PC-9 (cell line): ENCODE measurements around the gene PTPRT. TPM values are rescaled to one million over a fixed set of nuclear protein-coding genes. Genes with fewer than 3 reads are reported as not detected.

Experiments used
- BruUV-seq: library from RNA; stranded (reverse); fragments of 400-500 nt; replicated peaks from 2 replicates; lab custom pipeline; 2021; lab: Mats Ljungman, UMichigan
- CTCF ChIA-PET: fragments of 300-600 bp; sonication (Branson Sonifier 250); formaldehyde crosslinking; loops from one replicate; lab custom pipeline; 2022; ENCODE audit warnings: antibody characterized with exemption; lab: Charles Lee
- POLR2A ChIA-PET: fragments of 300-600 bp; sonication (Branson Sonifier 250); formaldehyde crosslinking; loops from one replicate; lab custom pipeline; 2022; ENCODE audit warnings: antibody characterized with exemption; ENCODE audit not compliant: unreplicated experiment; lab: Charles Lee
- DNase-seq, 2 experiments: peaks; one replicate each; pipeline versions ENCODE4 v3.0.0 to v3.0.0-alpha.2; 2015 to 2022; ENCODE audit warnings: mixed read lengths in 1 of 2
- H2AFZ ChIP-seq: fragments of 200-600 bp; sonication (generic); 2 replicates; pipeline ENCODE4 v1.8.1; 2017; ENCODE audit warnings: antibody characterized with exemption
- H3F3A ChIP-seq: fragments of 200-600 bp; sonication (generic); 2 replicates; pipeline ENCODE4 v1.8.1; 2017; ENCODE audit warnings: antibody characterized with exemption, mild to moderate bottlenecking, low read depth; ENCODE audit not compliant: insufficient read depth
- H3K27ac ChIP-seq: fragments of 200-600 bp; sonication (generic); 2 replicates; pipeline ENCODE4 v1.6.1; 2016; ENCODE audit warnings: mixed run types
- H3K27me3 ChIP-seq: fragments of 200-600 bp; sonication (generic); 2 replicates; pipeline ENCODE4 v1.6.1; 2016; ENCODE audit warnings: low read depth, mixed run types; ENCODE audit not compliant: insufficient read depth
- H3K36me3 ChIP-seq: fragments of 200-600 bp; sonication (generic); 2 replicates; pipeline ENCODE4 v1.6.1; 2016; ENCODE audit warnings: low read depth, mixed run types
- H3K4me1 ChIP-seq: fragments of 200-600 bp; sonication (generic); replicated peaks from 2 replicates; pipeline ENCODE4 v1.6.1; 2016; ENCODE audit warnings: mixed run types; ENCODE audit not compliant: insufficient read depth
- H3K4me2 ChIP-seq: fragments of 200-600 bp; sonication (generic); 2 replicates; pipeline ENCODE4 v1.6.1; 2017; ENCODE audit warnings: mixed run types
- H3K4me3 ChIP-seq: fragments of 200-600 bp; sonication (generic); 2 replicates; pipeline ENCODE4 v1.6.1; 2016; ENCODE audit warnings: mixed run types
- H3K79me2 ChIP-seq: fragments of 200-600 bp; sonication (generic); 2 replicates; pipeline ENCODE4 v1.6.1; 2017; ENCODE audit warnings: low read depth, mixed run types
- H3K9me2 ChIP-seq: fragments of 200-600 bp; sonication (generic); 2 replicates; pipeline ENCODE4 v1.8.1; 2017; ENCODE audit warnings: mild to moderate bottlenecking; ENCODE audit not compliant: insufficient read depth
- H3K9me3 ChIP-seq: fragments of 200-600 bp; sonication (generic); 2 replicates; pipeline ENCODE4 v1.8.1; 2016; ENCODE audit warnings: low read depth; ENCODE audit not compliant: insufficient read depth
- H4K20me1 ChIP-seq: fragments of 200-600 bp; sonication (generic); 2 replicates; pipeline ENCODE4 v1.8.1; 2017; ENCODE audit not compliant: insufficient read depth
- EZH2 ChIP-seq: fragments of 200-600 bp; sonication (generic); IDR thresholded peaks from 2 replicates; pipeline ENCODE4 v1.8.0; 2017; ENCODE audit warnings: antibody characterized with exemption, low read depth
- intact Hi-C: fragments of 100-400 bp; cut with micrococcal nuclease; formaldehyde crosslinking; loops from one replicate; pipeline ENCODE4 v1.10.0; 2022; ENCODE audit not compliant: unreplicated experiment
- total RNA-seq: library from RNA; stranded (reverse); gene quantifications from 2 replicates; pipeline ENCODE4 v1.2.3, GENCODE V29; 2021
- TF ChIP-seq, protein P1 (sequence below): fragments of 200-600 bp; sonication (generic); conservative IDR thresholded peaks from 2 replicates; pipeline ENCODE4 v1.6.1; 2017; ENCODE audit warnings: mixed run types, antibody characterized with exemption, mild to moderate bottlenecking, moderate library complexity

PTPRT gene
- total RNA-seq, 1 experiment from 2014 or later = not detected

GRCh38 chr20:43170771-43171170, 18.9 kb downstream of the PTPRT start:
- no peak overlapping the region for H3K27ac ChIP-seq
- no peak for TF ChIP-seq EZH2
- TF ChIP-seq, protein P1, sequence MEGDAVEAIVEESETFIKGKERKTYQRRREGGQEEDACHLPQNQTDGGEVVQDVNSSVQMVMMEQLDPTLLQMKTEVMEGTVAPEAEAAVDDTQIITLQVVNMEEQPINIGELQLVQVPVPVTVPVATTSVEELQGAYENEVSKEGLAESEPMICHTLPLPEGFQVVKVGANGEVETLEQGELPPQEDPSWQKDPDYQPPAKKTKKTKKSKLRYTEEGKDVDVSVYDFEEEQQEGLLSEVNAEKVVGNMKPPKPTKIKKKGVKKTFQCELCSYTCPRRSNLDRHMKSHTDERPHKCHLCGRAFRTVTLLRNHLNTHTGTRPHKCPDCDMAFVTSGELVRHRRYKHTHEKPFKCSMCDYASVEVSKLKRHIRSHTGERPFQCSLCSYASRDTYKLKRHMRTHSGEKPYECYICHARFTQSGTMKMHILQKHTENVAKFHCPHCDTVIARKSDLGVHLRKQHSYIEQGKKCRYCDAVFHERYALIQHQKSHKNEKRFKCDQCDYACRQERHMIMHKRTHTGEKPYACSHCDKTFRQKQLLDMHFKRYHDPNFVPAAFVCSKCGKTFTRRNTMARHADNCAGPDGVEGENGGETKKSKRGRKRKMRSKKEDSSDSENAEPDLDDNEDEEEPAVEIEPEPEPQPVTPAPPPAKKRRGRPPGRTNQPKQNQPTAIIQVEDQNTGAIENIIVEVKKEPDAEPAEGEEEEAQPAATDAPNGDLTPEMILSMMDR = no peak
- H3K4me3 ChIP-seq = no peak overlapping the region
- ChIA-PET POLR2A (no interaction called here), CTCF (no interaction called here)
- no peaks in the 10 kb centered on the region for H3K9me3 ChIP-seq
- peaks cover 54% of the 10 kb centered on the region for H3K27me3 ChIP-seq
- DNase-seq = no peak
- no peak overlapping the region for H2AFZ ChIP-seq
- no peaks in the 10 kb centered on the region for H3K36me3 ChIP-seq
- H3K4me1 ChIP-seq = no peaks in the 10 kb centered on the region
- no TSS peak for BruUV-seq
- no peaks in the 10 kb centered on the region for H4K20me1 ChIP-seq
- intact Hi-C loops = no loop called here
- H3K9me2 ChIP-seq = no peaks in the 10 kb centered on the region
- H3K79me2 ChIP-seq = no peaks in the 10 kb centered on the region
- no peaks in the 10 kb centered on the region for H3F3A ChIP-seq
- H3K4me2 ChIP-seq = no peak overlapping the region

GRCh38 chr20:43167615-43168014, 22.1 kb downstream of the PTPRT start:
- no TSS peak for BruUV-seq
- Histone ChIP-seq H3K27ac (no peak overlapping the region), H2AFZ (no peak overlapping the region), H3K4me2 (no peak overlapping the region), H3K79me2 (no peaks in the 10 kb centered on the region), H3F3A (no peaks in the 10 kb centered on the region), H4K20me1 (no peaks in the 10 kb centered on the region), H3K9me2 (no peaks in the 10 kb centered on the region), H3K36me3 (no peaks in the 10 kb centered on the region), H3K4me3 (no peak overlapping the region), H3K27me3 (peaks cover 51% of the 10 kb centered on the region), H3K4me1 (no peaks in the 10 kb centered on the region), H3K9me3 (no peaks in the 10 kb centered on the region)
- ChIA-PET POLR2A (no interaction called here), CTCF (no interaction called here)
- DNase-seq = no peak
- TF ChIP-seq EZH2 = no peak
- TF ChIP-seq, protein P1 = no peak
- intact Hi-C loops = no loop called here

DNA sequence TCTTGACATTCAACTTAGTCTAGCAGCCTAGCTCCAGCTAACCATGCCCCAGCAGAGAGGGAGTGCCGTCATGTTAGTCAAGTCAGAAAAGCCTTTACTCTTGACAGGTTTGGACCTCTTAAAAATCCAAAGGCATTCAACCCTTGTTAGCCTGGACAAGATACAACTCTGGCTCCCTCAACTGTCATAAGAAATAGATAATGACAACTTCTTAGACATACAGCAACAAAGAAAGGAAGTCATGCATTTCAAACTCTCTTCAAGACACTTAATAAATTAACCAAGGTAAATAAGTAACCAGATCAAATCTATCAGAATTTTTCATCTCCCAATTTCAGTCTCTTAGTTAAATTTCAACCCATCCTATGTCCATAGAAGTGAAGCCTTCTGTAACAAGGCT, 22.7 kb downstream of the PTPRT start:
- Histone ChIP-seq H3K27ac (no peak overlapping the region), H3K9me2 (no peaks in the 10 kb centered on the region), H3K27me3 (peaks cover 50% of the 10 kb centered on the region), H3F3A (no peaks in the 10 kb centered on the region), H3K4me2 (no peak overlapping the region), H3K9me3 (no peaks in the 10 kb centered on the region), H3K36me3 (no peaks in the 10 kb centered on the region), H3K79me2 (no peaks in the 10 kb centered on the region), H3K4me3 (no peak overlapping the region), H3K4me1 (no peaks in the 10 kb centered on the region), H4K20me1 (no peaks in the 10 kb centered on the region), H2AFZ (no peak overlapping the region)
- ChIA-PET POLR2A (no interaction called here), CTCF (no interaction called here)
- no TSS peak for BruUV-seq
- TF ChIP-seq, protein P1 = no peak
- TF ChIP-seq EZH2 = no peak
- no peak for DNase-seq
- intact Hi-C loops = no loop called here
